HG02678 (cell line): ENCODE measurements around the gene NACA2.
"Not testable (repeated sequence)": the region's sequence is repeated elsewhere in the genome, so short reads cannot be mapped to it uniquely, and the experiment has no call there.

Experiments used
- ATAC-seq: cut with Tn5 transposase; IDR thresholded peaks from one replicate; pipeline ENCODE4 v1.9.1; 2021; ENCODE audit warnings: mild to moderate bottlenecking, moderate library complexity; ENCODE audit not compliant: unreplicated experiment

The NACA2 gene

GRCh38 chr17:61579347-61579746 lies 11.7 kb downstream of the NACA2 start:
- ATAC-seq = no peak

GRCh38 chr17:61578645-61579044 lies 12.4 kb downstream of the NACA2 start:
- no peak for ATAC-seq

GRCh38 chr17:61575983-61576382 lies 15.0 kb downstream of the NACA2 start:
- ATAC-seq = no peak

DNA sequence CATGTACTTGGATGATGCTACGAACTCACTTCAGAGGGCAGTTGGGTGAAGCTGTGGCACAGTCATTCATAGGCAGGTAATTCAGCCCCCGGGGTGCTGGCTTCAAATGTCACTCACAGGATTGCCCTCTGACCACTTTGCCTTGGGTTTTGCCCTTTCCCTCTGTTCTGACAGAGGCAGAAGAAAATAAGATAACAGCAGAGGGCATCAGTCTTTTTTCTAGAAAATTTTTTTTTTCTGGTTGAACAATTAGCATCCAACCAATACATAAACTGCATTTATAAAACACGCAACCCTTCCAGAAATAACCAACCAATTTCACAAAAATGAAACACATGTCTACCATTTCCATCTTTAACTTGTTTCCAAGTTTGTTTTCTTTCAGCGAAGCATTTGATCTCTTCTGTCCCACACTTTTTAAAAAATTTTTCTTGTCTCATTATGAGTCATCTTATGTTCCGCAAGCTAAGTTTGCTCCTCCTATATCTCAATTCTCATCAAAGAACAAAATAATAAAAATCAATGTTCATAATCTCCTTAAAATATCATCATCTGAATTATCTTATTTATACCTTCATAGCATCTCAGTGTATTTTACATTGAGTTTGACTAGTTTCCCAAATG lies 15.6 kb downstream of the NACA2 start:
- no peak for ATAC-seq

GRCh38 chr17:61574542-61575351 lies 16.3 kb downstream of the NACA2 start:
- no peak for ATAC-seq

- ATAC-seq = not testable (repeated sequence)
Measured at GRCh38 chr17:61572547-61572946, 18.5 kb downstream of the NACA2 start.

- no peak for ATAC-seq
Measured at GRCh38 chr17:61571624-61572023, 19.4 kb downstream of the NACA2 start.

GRCh38 chr17:61570118-61570517 lies 20.9 kb downstream of the NACA2 start:
- ATAC-seq = no peak

DNA sequence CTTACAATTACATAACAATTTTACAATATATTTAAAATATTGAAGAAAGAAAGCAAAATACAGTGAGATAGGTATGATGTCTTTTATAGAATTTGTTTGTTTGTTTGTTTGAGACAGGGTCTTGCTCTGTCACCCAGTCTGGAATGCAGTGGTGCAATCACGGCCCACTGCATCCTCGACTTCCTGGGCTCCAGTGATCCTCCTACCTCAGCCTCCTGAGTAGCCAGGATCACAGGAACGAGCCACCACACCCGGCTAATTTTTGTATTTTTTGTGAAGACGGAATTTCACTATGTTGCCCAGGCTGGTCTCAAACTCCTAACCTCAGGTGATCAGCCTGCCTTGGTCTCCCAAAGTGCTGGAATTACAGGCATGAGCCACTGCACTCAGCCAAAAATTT lies 21.5 kb downstream of the NACA2 start:
- ATAC-seq = not testable (repeated sequence)

DNA sequence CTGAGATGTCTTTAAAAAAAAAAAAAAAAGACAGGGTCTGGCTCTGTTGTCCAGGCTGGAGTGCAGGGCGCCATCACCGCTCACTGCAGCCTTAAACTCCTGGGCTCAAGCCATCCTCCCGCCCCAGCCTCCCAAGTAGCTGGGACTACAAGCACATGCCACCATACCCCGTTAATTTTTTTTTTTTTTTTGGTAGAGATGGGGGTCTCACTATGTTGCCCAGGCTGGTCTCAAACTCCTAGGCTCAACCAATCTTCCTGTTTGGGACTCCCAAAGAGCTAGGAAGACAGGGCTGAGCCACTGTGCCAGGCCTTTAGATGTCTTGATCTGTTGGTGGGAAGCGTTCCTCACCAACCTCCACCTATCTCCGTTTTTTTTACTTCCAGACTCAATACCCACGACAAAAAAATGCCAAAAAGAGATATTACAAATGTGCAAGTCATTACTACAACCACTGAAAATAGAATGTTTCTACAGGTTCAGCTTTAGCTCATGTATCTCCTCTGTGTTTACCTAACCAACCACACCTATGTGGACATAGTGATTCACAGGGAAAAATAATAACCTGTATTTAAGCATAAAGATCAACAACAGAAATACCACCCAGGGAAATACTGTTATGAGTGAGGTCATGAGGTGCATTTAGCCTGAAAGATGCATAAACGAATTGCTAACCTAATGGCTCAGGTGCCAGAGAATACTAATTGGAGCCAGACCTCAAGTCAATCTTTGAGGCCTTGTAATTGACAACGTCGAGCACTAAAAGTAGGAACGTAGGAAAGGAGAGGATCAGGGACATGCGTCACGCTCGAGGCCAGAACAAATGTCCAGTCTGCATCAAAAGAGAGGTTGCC lies 22.6 kb downstream of the NACA2 start:
- ATAC-seq = no peak

- no peak for ATAC-seq
Measured at GRCh38 chr17:61567045-61567802, 23.8 kb downstream of the NACA2 start.

- ATAC-seq = not testable (repeated sequence)
Measured at GRCh38 chr17:61566448-61566847, 24.6 kb downstream of the NACA2 start.

- ATAC-seq = not testable (repeated sequence)
Measured at GRCh38 chr17:61565850-61566249, 25.2 kb downstream of the NACA2 start.

DNA sequence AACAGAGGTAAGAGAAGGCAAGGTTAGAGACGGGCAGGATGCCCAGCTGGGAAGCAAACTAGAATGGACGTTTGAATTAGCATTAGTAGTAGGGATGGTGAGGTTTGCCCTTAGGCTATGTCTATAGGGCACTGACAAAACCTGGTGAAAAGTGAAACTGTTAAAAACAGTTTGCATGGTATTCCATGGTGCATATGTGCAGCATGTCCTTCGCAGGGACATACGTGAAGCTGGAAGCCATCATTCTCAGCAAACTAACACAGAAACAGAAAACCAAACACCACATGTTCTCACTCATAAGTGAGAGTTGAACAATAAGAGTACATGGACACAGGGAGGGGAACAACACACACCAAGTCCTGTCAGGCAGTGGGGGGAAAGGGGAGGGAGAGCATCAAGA lies 25.8 kb downstream of the NACA2 start:
- ATAC-seq = no peak

DNA sequence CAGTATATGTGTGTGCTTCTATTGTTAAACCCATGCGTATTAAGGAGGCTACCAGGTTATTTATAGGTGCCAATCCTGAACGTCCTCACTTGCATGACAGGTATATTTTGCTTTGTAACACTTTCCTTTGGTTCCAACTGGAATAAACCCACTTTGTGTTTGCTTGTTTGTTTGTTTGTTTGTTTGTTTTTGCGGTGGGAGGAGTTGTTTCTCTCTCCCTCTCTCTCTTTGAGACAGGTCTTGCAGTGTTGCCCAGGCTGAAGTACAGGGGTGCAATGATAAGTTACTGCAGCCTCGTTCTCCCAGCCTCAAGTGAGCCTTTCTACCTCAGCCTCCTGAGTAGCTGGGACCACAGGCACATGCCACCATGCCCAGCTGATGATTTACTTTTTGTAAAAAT lies 28.7 kb downstream of the NACA2 start:
- no peak for ATAC-seq

DNA sequence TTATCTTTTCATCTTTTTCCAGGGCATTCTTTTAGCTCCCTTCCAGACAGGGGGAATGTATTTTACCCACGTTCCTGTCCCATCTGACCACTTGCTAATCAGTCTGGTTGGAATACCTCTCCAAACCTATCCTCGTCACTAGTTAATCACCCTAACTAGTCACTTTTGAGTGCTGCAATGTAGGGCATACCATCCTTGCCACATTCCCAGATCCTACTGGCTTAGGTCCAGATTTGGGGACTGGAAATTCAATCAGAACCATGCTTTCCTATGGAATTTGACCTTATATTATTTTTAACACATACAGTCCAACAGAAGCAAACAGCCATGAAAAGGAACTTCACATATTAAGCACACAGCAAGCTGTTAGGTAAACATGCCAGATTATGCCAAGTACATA lies 29.7 kb downstream of the NACA2 start:
- ATAC-seq = no peak

DNA sequence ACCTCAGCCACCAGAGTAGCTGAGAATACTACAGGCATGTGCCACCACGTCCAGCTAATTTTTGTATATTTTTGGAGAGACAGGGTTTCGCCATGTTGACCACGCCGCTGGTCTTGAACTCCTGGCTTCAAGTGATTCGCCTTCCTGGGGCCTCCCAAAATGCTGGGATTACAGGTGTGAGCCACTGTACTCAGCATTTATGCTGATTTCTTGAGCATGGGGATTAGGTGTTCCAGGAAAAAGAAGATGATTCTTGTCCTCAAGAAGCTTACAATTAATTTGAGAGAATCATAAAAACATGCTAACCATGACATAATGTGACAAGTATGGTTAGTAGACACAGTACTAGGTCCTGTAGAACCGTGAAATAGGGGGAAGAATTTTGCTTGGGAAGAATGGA lies 30.9 kb downstream of the NACA2 start:
- no peak for ATAC-seq

GRCh38 chr17:61556224-61557188 lies 34.5 kb downstream of the NACA2 start:
- ATAC-seq = no peak

GRCh38 chr17:61555127-61555566 lies 35.9 kb downstream of the NACA2 start:
- no peak for ATAC-seq

GRCh38 chr17:61554209-61554608 lies 36.8 kb downstream of the NACA2 start:
- ATAC-seq = no peak
